Measurements from ENCODE around the gene FREM1. TPM values are rescaled to one million over a fixed set of nuclear protein-coding genes. Genes with fewer than 3 reads are reported as not detected.

FREM1 gene
- total RNA-seq, 2 donors from 2014 or later: 2.0 to 2.6 TPM

DNA sequence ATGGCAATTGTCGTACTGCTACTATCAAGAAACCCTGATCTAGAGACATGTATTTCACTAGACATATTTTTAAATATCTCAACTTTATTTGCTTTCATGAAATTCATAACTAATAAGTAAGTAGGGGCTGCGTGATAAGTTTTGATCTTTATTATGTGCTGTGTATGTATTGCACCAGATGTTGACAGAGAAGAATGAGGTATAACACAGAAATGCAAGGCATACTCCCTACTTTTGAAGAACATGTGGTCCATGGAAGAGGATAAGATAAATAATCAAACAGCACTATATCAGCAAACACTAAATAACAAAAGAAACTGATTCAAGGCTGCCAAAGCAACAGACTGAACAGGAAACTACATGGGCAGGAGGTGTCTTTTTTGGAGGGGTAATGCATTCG lies 60.9 kb downstream of the FREM1 start:
- intact Hi-C loops (cut with DNase I): no loop called here
- DNase-seq (ENCODE audit: low spot score): no peak
- no peaks in the 10 kb centered on the region for H3K27me3 ChIP-seq (replicated peaks; ENCODE audit: insufficient read depth)
- H3K4me3 ChIP-seq: no peak overlapping the region
- no peaks in the 10 kb centered on the region for H3K36me3 ChIP-seq
- no peaks in the 10 kb centered on the region for H3K9me3 ChIP-seq
- WGBS: 66% methylated on average over 3 of the region's 3 CpGs
- H3K27ac ChIP-seq: no peak overlapping the region
- no peak for TF ChIP-seq POLR2AphosphoS5 (IDR thresholded peaks at IDR 0.05)
- no peak for TF ChIP-seq POLR2A (IDR thresholded peaks at IDR 0.05)
- H3K4me1 ChIP-seq (replicated peaks): no peaks in the 10 kb centered on the region

DNA sequence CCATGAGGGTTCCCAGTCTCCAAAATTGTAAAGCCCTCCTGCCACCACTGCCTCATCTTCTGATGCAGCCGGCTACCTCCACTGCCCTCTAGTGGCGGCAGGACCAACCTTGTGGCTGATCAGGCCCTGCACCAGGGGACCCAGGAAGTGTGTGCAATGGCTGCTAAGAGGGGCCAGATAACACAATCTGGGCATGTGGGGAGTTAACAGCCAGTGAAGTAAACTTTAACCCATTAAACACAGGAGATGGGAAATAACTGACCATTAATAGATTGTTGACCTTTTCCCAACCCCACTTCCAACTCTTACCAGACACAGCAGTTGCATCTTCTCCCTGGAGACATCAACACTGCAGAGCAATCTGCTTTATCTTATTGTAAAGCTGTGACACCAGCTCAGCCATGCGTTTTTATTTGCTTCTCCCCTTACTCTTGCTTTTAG lies 63.3 kb downstream of the FREM1 start:
- Histone ChIP-seq H3K27me3 (replicated peaks; ENCODE audit: insufficient read depth) (no peaks in the 10 kb centered on the region), H3K9me3 (no peaks in the 10 kb centered on the region), H3K27ac (no peak overlapping the region), H3K4me3 (no peak overlapping the region), H3K36me3 (no peaks in the 10 kb centered on the region), H3K4me1 (replicated peaks) (no peaks in the 10 kb centered on the region)
- DNase-seq (ENCODE audit: low spot score): peak; percentile 8
- WGBS: 13% methylated on average over 3 of the region's 3 CpGs
- intact Hi-C loops (cut with DNase I): no loop called here
- TF ChIP-seq, protein P1, sequence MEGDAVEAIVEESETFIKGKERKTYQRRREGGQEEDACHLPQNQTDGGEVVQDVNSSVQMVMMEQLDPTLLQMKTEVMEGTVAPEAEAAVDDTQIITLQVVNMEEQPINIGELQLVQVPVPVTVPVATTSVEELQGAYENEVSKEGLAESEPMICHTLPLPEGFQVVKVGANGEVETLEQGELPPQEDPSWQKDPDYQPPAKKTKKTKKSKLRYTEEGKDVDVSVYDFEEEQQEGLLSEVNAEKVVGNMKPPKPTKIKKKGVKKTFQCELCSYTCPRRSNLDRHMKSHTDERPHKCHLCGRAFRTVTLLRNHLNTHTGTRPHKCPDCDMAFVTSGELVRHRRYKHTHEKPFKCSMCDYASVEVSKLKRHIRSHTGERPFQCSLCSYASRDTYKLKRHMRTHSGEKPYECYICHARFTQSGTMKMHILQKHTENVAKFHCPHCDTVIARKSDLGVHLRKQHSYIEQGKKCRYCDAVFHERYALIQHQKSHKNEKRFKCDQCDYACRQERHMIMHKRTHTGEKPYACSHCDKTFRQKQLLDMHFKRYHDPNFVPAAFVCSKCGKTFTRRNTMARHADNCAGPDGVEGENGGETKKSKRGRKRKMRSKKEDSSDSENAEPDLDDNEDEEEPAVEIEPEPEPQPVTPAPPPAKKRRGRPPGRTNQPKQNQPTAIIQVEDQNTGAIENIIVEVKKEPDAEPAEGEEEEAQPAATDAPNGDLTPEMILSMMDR (IDR thresholded peaks at IDR 0.05): peak in 2 of 4 experiments; percentile 21 to 24
- no peak for TF ChIP-seq POLR2A (IDR thresholded peaks at IDR 0.05)

DNA sequence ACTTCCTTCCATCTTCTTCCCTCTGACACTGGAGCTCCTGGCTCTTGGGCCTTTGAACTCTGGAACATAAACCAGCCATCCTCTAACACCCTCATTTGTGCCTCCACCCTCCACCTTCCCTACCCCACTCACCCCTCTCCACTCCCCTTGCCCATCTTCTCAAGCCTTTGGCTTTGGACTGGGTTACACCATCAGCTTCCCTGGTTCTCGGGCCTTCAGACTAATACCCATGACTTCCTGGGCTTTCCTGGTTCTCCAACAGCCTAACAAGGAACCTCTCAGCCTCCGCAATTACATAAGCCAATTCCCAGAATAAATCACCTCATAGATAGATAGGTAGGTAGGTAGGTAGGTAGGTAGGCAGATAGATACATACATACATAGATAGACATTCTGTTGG lies 67.1 kb downstream of the FREM1 start:
- 100% methylated on average over 2 of the region's 2 CpGs for WGBS
- H3K4me3 ChIP-seq: no peak overlapping the region
- DNase-seq (ENCODE audit: low spot score): no peak
- no peaks in the 10 kb centered on the region for H3K4me1 ChIP-seq (replicated peaks)
- H3K27me3 ChIP-seq (replicated peaks; ENCODE audit: insufficient read depth): no peaks in the 10 kb centered on the region
- H3K9me3 ChIP-seq: no peaks in the 10 kb centered on the region
- no peaks in the 10 kb centered on the region for H3K36me3 ChIP-seq
- TF ChIP-seq POLR2A (IDR thresholded peaks at IDR 0.05) (no peak), POLR2AphosphoS5 (IDR thresholded peaks at IDR 0.05) (no peak)
- TF ChIP-seq, protein P1 (IDR thresholded peaks at IDR 0.05): no peak
- intact Hi-C loops (cut with DNase I): no loop called here
- no peak overlapping the region for H3K27ac ChIP-seq

DNA sequence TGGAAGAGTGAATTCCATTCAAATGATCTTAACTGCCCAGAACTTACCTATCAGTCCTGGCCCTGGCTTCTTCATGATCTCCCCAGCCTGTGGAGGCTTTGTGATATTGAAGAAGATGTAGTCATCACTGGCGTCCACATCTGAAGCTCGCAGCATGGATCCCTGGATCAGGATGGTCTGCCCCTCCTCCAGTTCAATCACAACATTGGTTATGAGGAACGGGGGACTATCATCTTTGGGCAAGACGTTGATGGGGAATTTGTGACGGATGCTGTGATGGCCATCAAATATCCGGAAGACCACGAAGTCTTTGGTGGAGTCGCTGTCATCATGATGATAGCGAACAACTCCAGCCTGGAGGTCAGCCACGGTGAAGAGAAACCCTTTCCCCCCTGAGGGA lies 68.0 kb downstream of the FREM1 start:
- DNase-seq (ENCODE audit: low spot score): no peak
- 92% methylated on average over 10 of the region's 10 CpGs for WGBS
- intact Hi-C loops (cut with DNase I): no loop called here
- Histone ChIP-seq H3K36me3 (no peaks in the 10 kb centered on the region), H3K27me3 (replicated peaks; ENCODE audit: insufficient read depth) (no peaks in the 10 kb centered on the region), H3K4me1 (replicated peaks) (no peaks in the 10 kb centered on the region), H3K4me3 (no peak overlapping the region), H3K27ac (no peak overlapping the region), H3K9me3 (no peaks in the 10 kb centered on the region)
- TF ChIP-seq, protein P1 (IDR thresholded peaks at IDR 0.05): no peak

DNA sequence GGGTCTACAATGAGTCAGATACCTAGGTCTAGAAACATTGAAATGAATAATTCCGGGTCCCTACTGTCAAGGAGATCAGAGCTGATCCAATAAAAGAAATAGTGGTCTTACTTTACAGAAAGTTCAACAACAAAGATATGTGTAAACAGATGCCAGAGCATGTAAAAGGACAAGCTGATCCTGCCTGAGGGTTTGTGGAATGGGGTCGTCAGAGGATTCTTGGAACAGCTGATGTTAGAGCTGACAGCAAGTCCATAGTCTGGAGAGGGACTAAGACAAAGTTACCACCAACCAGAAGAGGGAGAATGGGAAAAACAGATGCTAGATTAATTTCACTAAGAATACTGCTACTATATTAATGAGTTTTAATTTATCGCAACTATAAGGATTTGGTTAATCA lies 71.5 kb downstream of the FREM1 start:
- H3K36me3 ChIP-seq: no peaks in the 10 kb centered on the region
- no peak for DNase-seq (ENCODE audit: low spot score)
- no peaks in the 10 kb centered on the region for H3K27me3 ChIP-seq (replicated peaks; ENCODE audit: insufficient read depth)
- TF ChIP-seq, protein P1 (IDR thresholded peaks at IDR 0.05): no peak
- TF ChIP-seq POLR2A (IDR thresholded peaks at IDR 0.05) (no peak), POLR2AphosphoS5 (IDR thresholded peaks at IDR 0.05) (no peak)
- H3K27ac ChIP-seq: no peak overlapping the region
- H3K9me3 ChIP-seq: no peaks in the 10 kb centered on the region
- intact Hi-C loops (cut with DNase I): no loop called here
- no peak overlapping the region for H3K4me3 ChIP-seq
- 54% methylated on average over 3 of the region's 3 CpGs for WGBS
- H3K4me1 ChIP-seq (replicated peaks): no peaks in the 10 kb centered on the region
